Suprapubic skin (tissue), 3 donors: Measurements from ENCODE around the gene ROBO1.

Experiments used
- CTCF ChIP-seq, 2 donors: fragments of 200-600 bp in 1 of 2; fragments of 450-650 bp in 1 of 2; sonication (generic) in 1 of 2; IDR thresholded peaks; one replicate each; pipeline ENCODE4 v1.5.1; 2016 to 2019; ENCODE audit warnings: antibody characterized with exemption in 2 of 2, mild to moderate bottlenecking in 1 of 2, moderate library complexity in 1 of 2
- POLR2A ChIP-seq, 2 donors: fragments of 450-650 bp; IDR thresholded peaks; one replicate each; pipeline ENCODE4 v1.6.1; 2017; ENCODE audit warnings: antibody characterized with exemption in 2 of 2, mild to moderate bottlenecking in 2 of 2, moderate library complexity in 2 of 2

- TF ChIP-seq CTCF (IDR thresholded peaks at IDR 0.05) (no peak), POLR2A (IDR thresholded peaks at IDR 0.05) (no peak)
Observed at GRCh38 chr3:79255702-79256101, 512.1 kb downstream of the ROBO1 start.
